ENCODE results near the gene KRT76. TPM values are rescaled to one million over a fixed set of nuclear protein-coding genes. Genes with fewer than 3 reads are reported as not detected.

Gene KRT76
- total RNA-seq, 1 donor from 2014 or later: not detected

- no peak for DNase-seq (ENCODE audit: low read depth)
Observed at GRCh38 chr12:52730383-52730782, 46.8 kb downstream of the KRT76 start.

GRCh38 chr12:52729147-52729546 is 48.0 kb downstream of the KRT76 start:
- DNase-seq (ENCODE audit: low read depth): no peak

- DNase-seq (ENCODE audit: low read depth): no peak
Observed at GRCh38 chr12:52728374-52728773, 48.8 kb downstream of the KRT76 start.

GRCh38 chr12:52727037-52727436 is 50.1 kb downstream of the KRT76 start:
- DNase-seq (ENCODE audit: low read depth): no peak

GRCh38 chr12:52726451-52726850 is 50.7 kb downstream of the KRT76 start:
- no peak for DNase-seq (ENCODE audit: low read depth)

- no peak for DNase-seq (ENCODE audit: low read depth)
Observed at GRCh38 chr12:52724384-52724783, 52.8 kb downstream of the KRT76 start.

GRCh38 chr12:52722680-52723079 is 54.5 kb downstream of the KRT76 start:
- DNase-seq (ENCODE audit: low read depth): no peak

- no peak for DNase-seq (ENCODE audit: low read depth)
Observed at GRCh38 chr12:52721838-52722470, 55.2 kb downstream of the KRT76 start.

GRCh38 chr12:52720365-52720886 is 56.7 kb downstream of the KRT76 start:
- DNase-seq (ENCODE audit: low read depth): no peak

Other genes with a start within 250 kb of the KRT76 start
- gene KRT71, start 224.2 kb downstream of the KRT76 start, total RNA-seq: not detected in 2 replicates
- gene KRT74, start 203.5 kb downstream of the KRT76 start, total RNA-seq: not detected in 2 replicates
- gene KRT72, start 175.9 kb downstream of the KRT76 start, total RNA-seq: not detected in 2 replicates
- not detected in 2 replicates for gene KRT73, start 158.8 kb downstream of the KRT76 start, total RNA-seq
- gene KRT2, start 125.1 kb downstream of the KRT76 start, total RNA-seq: not detected in 2 replicates
- not detected in 2 replicates for gene KRT1, start 96.9 kb downstream of the KRT76 start, total RNA-seq
- not detected in 2 replicates for gene KRT77, start 73.8 kb downstream of the KRT76 start, total RNA-seq
- gene KRT3, start 18.8 kb upstream of the KRT76 start, total RNA-seq: not detected in 2 replicates
- gene KRT4, start 36.8 kb upstream of the KRT76 start, total RNA-seq: not detected in 2 replicates
- not detected in 2 replicates for gene KRT79, start 57.0 kb upstream of the KRT76 start, total RNA-seq
- gene KRT78, start 71.6 kb upstream of the KRT76 start, total RNA-seq: not detected in 2 replicates
- gene KRT8, start 127.7 kb upstream of the KRT76 start, total RNA-seq: 390 and 919 TPM in 2 replicates
- 294 and 1,160 TPM in 2 replicates for gene KRT18, start 171.8 kb upstream of the KRT76 start, total RNA-seq
- 1,047 and 1,149 TPM in 2 replicates for gene EIF4B, start 229.1 kb upstream of the KRT76 start, total RNA-seq

Data from renal cortical epithelial cell (primary cell).